Endothelial cell of umbilical vein (primary cell): ENCODE results near the gene SBDS. TPM values are rescaled to one million over a fixed set of nuclear protein-coding genes. Genes with fewer than 3 reads are reported as not detected.
"Not testable (repeated sequence)": the region's sequence is repeated elsewhere in the genome, so short reads cannot be mapped to it uniquely, and the experiment has no call there.

ENCODE experiments used
- BruUV-seq: library from RNA; stranded (reverse); fragments of 400-500 nt; replicated peaks from 2 replicates; lab custom pipeline; 2021; lab: Mats Ljungman, UMichigan
- CTCF ChIA-PET: fragments of 300-600, 350-600 bp; sonication (Branson Sonifier 250); formaldehyde crosslinking; loops from one replicate; lab custom pipeline; 2021; ENCODE audit warnings: antibody characterized with exemption, inconsistent platforms; lab: Charles Lee
- POLR2A ChIA-PET: fragments of 300-600, 350-600 bp; sonication (Branson Sonifier 250); formaldehyde crosslinking; loops from one replicate; lab custom pipeline; 2021; ENCODE audit warnings: antibody characterized with exemption, inconsistent platforms; lab: Charles Lee
- DNase-seq: peaks from one replicate; pipeline ENCODE4 v3.0.0-alpha.2; 2011; ENCODE audit warnings: low read depth, low spot score
- FAIRE-seq: peaks from 2 replicates; lab custom pipeline; 2011; peaks lifted over from hg19 to GRCh38; lab: Jason Lieb, UNC
- H2AFZ ChIP-seq: 2 replicates; pipeline ENCODE4 v1.6.0; 2012; ENCODE audit warnings: low read depth, low read length, control low read depth, inconsistent platforms
- H3K27ac ChIP-seq: 2 replicates; pipeline ENCODE4 v1.5.1; 2011; ENCODE audit warnings: low read depth, mild to moderate bottlenecking, control low read depth, low read length, moderate library complexity; ENCODE audit not compliant: insufficient read depth
- H3K27me3 ChIP-seq, 2 experiments: 2 replicates each; pipeline versions ENCODE4 v1.6.0 to v1.6.1; 2011; ENCODE audit warnings: low read length in 2 of 2, mixed read lengths in 1 of 2; ENCODE audit not compliant: control insufficient read depth in 2 of 2, insufficient read depth in 2 of 2
- H3K36me3 ChIP-seq, 2 experiments: 2 replicates in 1 of 2; 3 replicates in 1 of 2; pipeline ENCODE4 v1.5.1; 2011; ENCODE audit warnings: low read length in 2 of 2, mild to moderate bottlenecking in 1 of 2, moderate library complexity in 1 of 2; ENCODE audit not compliant: control insufficient read depth in 2 of 2, insufficient read depth in 2 of 2; ENCODE audit errors: extremely low read depth in 1 of 2
- H3K4me1 ChIP-seq: 3 replicates; pipeline ENCODE4 v1.5.1; 2011; ENCODE audit warnings: mild to moderate bottlenecking, low read length; ENCODE audit not compliant: control insufficient read depth, insufficient read depth; ENCODE audit errors: extremely low read depth
- H3K4me2 ChIP-seq: 2 replicates; pipeline ENCODE4 v1.6.1; 2011; ENCODE audit warnings: low read length, control low read depth, mixed read lengths; ENCODE audit not compliant: insufficient read depth
- H3K4me3 ChIP-seq, 3 experiments: fragments of 200-600 bp in 1 of 3; sonication (generic), shearing (Covaris generic) in 1 of 3; replicated peaks in 1 of 3; 2 replicates each; pipeline ENCODE4 v1.5.1; 2011 to 2016; ENCODE audit warnings: control low read depth in 3 of 3, low read length in 3 of 3, mild to moderate bottlenecking in 2 of 3, inconsistent platforms in 1 of 3, low read depth in 1 of 3, moderate library complexity in 1 of 3; ENCODE audit not compliant: insufficient read depth in 1 of 3
- H3K79me2 ChIP-seq: 2 replicates; pipeline ENCODE4 v1.6.0; 2012; ENCODE audit warnings: low read length, inconsistent platforms; ENCODE audit not compliant: control insufficient read depth, insufficient read depth
- H3K9ac ChIP-seq: replicated peaks from 2 replicates; pipeline ENCODE3; 2011; ENCODE audit warnings: low read length, control low read depth; ENCODE audit not compliant: insufficient read depth; ENCODE audit errors: extremely low read depth
- H3K9me1 ChIP-seq: replicated peaks from 3 replicates; pipeline ENCODE4 v1.6.0; 2011; ENCODE audit warnings: mild to moderate bottlenecking, low read length; ENCODE audit not compliant: control insufficient read depth, insufficient read depth; ENCODE audit errors: extremely low read depth
- H3K9me3 ChIP-seq: replicated peaks from 2 replicates; pipeline ENCODE4 v1.5.1; 2012; ENCODE audit warnings: low read length, inconsistent platforms; ENCODE audit not compliant: control insufficient read depth, insufficient read depth
- H4K20me1 ChIP-seq: replicated peaks from 2 replicates; pipeline ENCODE3; 2011; ENCODE audit warnings: mild to moderate bottlenecking, low read length; ENCODE audit not compliant: control insufficient read depth, insufficient read depth; ENCODE audit errors: extremely low read depth
- CTCF ChIP-seq, 2 donors: IDR thresholded peaks; 1 replicate in 1 of 2; 2 replicates in 1 of 2; pipeline ENCODE4 v1.5.1; 2011; ENCODE audit warnings: low read length in 2 of 2, mild to moderate bottlenecking in 2 of 2, moderate library complexity in 2 of 2, control low read depth in 1 of 2, inconsistent platforms in 1 of 2, low read depth in 1 of 2; ENCODE audit not compliant: insufficient read depth in 1 of 2; ENCODE audit errors: extremely low read depth in 1 of 2
- EZH2 ChIP-seq: IDR thresholded peaks from 2 replicates; pipeline ENCODE4 v1.6.1; 2012; ENCODE audit warnings: borderline replicate concordance, low read depth, mild to moderate bottlenecking, moderate library complexity, low read length, inconsistent platforms; ENCODE audit not compliant: severe bottlenecking
- FOS ChIP-seq: IDR thresholded peaks from 2 replicates; pipeline ENCODE4 v1.6.1; 2011; ENCODE audit warnings: mild to moderate bottlenecking, low read length, moderate library complexity, borderline replicate concordance; ENCODE audit not compliant: insufficient read depth
- GATA2 ChIP-seq: IDR thresholded peaks from 2 replicates; pipeline ENCODE4 v1.7.0; 2011; ENCODE audit warnings: low read depth, mild to moderate bottlenecking, moderate library complexity, mixed read lengths, low read length; ENCODE audit not compliant: insufficient read length, insufficient read depth
- JUN ChIP-seq: IDR thresholded peaks from 2 replicates; pipeline ENCODE4 v1.6.1; 2011; ENCODE audit warnings: borderline replicate concordance, low read depth; ENCODE audit not compliant: insufficient read length, insufficient read depth
- MAX ChIP-seq: IDR thresholded peaks from 2 replicates; pipeline ENCODE4 v1.6.1; 2011; ENCODE audit not compliant: insufficient read depth, insufficient read length
- MYC ChIP-seq: IDR thresholded peaks from one replicate; pipeline ENCODE4 v1.6.1; 2011; ENCODE audit warnings: mild to moderate bottlenecking, low read depth, low read length
- POLR2A ChIP-seq: IDR thresholded peaks from 2 replicates; pipeline ENCODE4 v1.6.1; 2012; ENCODE audit warnings: low read depth, mild to moderate bottlenecking, control low read depth, low read length
- POLR2AphosphoS5 ChIP-seq: IDR thresholded peaks from 2 replicates; pipeline ENCODE4 v1.6.1; 2012; ENCODE audit warnings: low read depth, mild to moderate bottlenecking, control low read depth, low read length, moderate library complexity; ENCODE audit not compliant: insufficient read depth
- dilution Hi-C: fragments of 300-500 bp; cut with MboI; formaldehyde crosslinking; loops from one replicate; pipeline ENCODE4 v1.15.0; 2019; ENCODE audit warnings: low sequenced_read_pairs; ENCODE audit not compliant: extremely low pct_ligation_motif_present
- intact Hi-C: fragments of 100-400 bp; cut with micrococcal nuclease; formaldehyde crosslinking; loops from one replicate; pipeline ENCODE4 v1.10.0; 2022
- polyA plus RNA-seq, 4 experiments: library from polyadenylated mRNA; depleted of rRNA in 3 of 4; stranded (reverse) in 3 of 4; unstranded in 1 of 4; fragments of >200 nt; gene quantifications; 2 replicates each; pipeline versions ENCODE4 v1.2.1 to v1.2.3, GENCODE V29; 2011 to 2012; ENCODE audit warnings: missing spikeins in 1 of 4
- total RNA-seq: library from RNA; stranded (reverse); gene quantifications from 2 replicates; pipeline ENCODE4 v1.2.3, GENCODE V29; 2021

SBDS gene
- total and polyA plus RNA-seq, 2 donors (not counting 3 experiments of a cell fraction or from before 2014, with no cell fraction given), result 30.7 to 86.5 TPM

GRCh38 chr7:67009677-67010076, 14.3 kb upstream of the SBDS start:
- H3K9ac ChIP-seq, H3K9me1 ChIP-seq, POLR2A ChIA-PET, DNase-seq, BruUV-seq, intact Hi-C loops, H3K9me3 ChIP-seq, H3K4me1 ChIP-seq, H4K20me1 ChIP-seq, FAIRE-seq, H3K27me3 ChIP-seq, CTCF ChIA-PET, H3K4me3 ChIP-seq, dilution Hi-C loops, H3K79me2 ChIP-seq, H3K27ac ChIP-seq, H2AFZ ChIP-seq, H3K4me2 ChIP-seq, H3K36me3 ChIP-seq: not testable (repeated sequence)

- ChIA-PET CTCF (interaction anchor here (0.6 kb wide), 1 partner anchor 45 kb away, joined by 3 read pairs; no protein-coding TSS in a partner anchor), POLR2A (no interaction called here)
- Histone ChIP-seq H3K4me1 (no peaks in the 10 kb centered on the region), H3K27me3 (no peaks in the 10 kb centered on the region), H3K9me1 (no peaks in the 10 kb centered on the region), H4K20me1 (no peaks in the 10 kb centered on the region), H3K9me3 (no peaks in the 10 kb centered on the region), H3K4me2 (no peak overlapping the region), H3K27ac (no peak overlapping the region), H3K4me3 (no peak overlapping the region), H3K9ac (no peak overlapping the region), H2AFZ (no peak overlapping the region), H3K36me3 (no peaks in the 10 kb centered on the region), H3K79me2 (no peaks in the 10 kb centered on the region)
- dilution Hi-C loops, result no loop called here
- TF ChIP-seq GATA2, result no peak
- TF ChIP-seq MAX, result no peak
- no peak for TF ChIP-seq FOS
- no peak for TF ChIP-seq POLR2AphosphoS5
- no peak for TF ChIP-seq CTCF (IDR thresholded peaks at IDR 0.05; ENCODE audit: extremely low read depth in 1 of 2, insufficient read depth in 1 of 2, low read depth in 1 of 2, low read length in 2 of 2)
- no peak for TF ChIP-seq POLR2A
- no peak for TF ChIP-seq EZH2
- TF ChIP-seq JUN, result no peak
- no peak for TF ChIP-seq MYC
- FAIRE-seq (no peak), DNase-seq (no peak)
- intact Hi-C loops, result no loop called here
- BruUV-seq, result no TSS peak
Measured at GRCh38 chr7:67008260-67008659, 12.9 kb upstream of the SBDS start.
